Measurements from ENCODE around the gene IGIP.

GRCh38 chr5:140109018-140109758, 16.5 kb upstream of the IGIP start:
- TF ChIP-seq CTCF (IDR thresholded peaks at IDR 0.05) (no peak), EZH2 (IDR thresholded peaks at IDR 0.05; ENCODE audit: borderline replicate concordance, insufficient read depth, low read depth, low read length, poor library complexity, severe bottlenecking) (peak; percentile 56)
